CD4-positive, alpha-beta T cell treated with Interleukin-15 for 4 hours (primary cell): ENCODE data around the gene GRK2.
"Not testable (repeated sequence)": the region's sequence is repeated elsewhere in the genome, so short reads cannot be mapped to it uniquely, and the experiment has no call there.

Source experiments
- DNase-seq: peaks from one replicate; pipeline ENCODE4 v3.0.0-alpha.2; 2020; ENCODE audit warnings: low spot score

GRK2 gene

GRCh38 chr11:67315325-67315909 is 49.1 kb downstream of the GRK2 start:
- DNase-seq = no peak

- DNase-seq = no peak
These were observed 50.6 kb downstream of the GRK2 start for GRCh38 chr11:67316882-67317204.

- DNase-seq = peak; percentile 99
These were observed 51.1 kb downstream of the GRK2 start for GRCh38 chr11:67317205-67317887.

GRCh38 chr11:67317888-67318555 is 51.7 kb downstream of the GRK2 start:
- no peak for DNase-seq

GRCh38 chr11:67318876-67319275 is 52.6 kb downstream of the GRK2 start:
- DNase-seq = not testable (repeated sequence)

GRCh38 chr11:67320011-67320410 is 53.7 kb downstream of the GRK2 start:
- DNase-seq = no peak

GRCh38 chr11:67320691-67321090 is 54.4 kb downstream of the GRK2 start:
- DNase-seq = no peak

GRCh38 chr11:67321313-67321871 is 55.1 kb downstream of the GRK2 start:
- no peak for DNase-seq

GRCh38 chr11:67322049-67322448 is 55.8 kb downstream of the GRK2 start:
- no peak for DNase-seq

GRCh38 chr11:67323526-67323925 is 57.3 kb downstream of the GRK2 start:
- no peak for DNase-seq

GRCh38 chr11:67332081-67332691 is 65.9 kb downstream of the GRK2 start:
- DNase-seq = no peak
